Neural progenitor cell (in vitro differentiated cells): ENCODE results near the gene TAB2.

Source experiments
- EZH2 ChIP-seq: fragments of 200-600 bp; sonication (generic); IDR thresholded peaks from 2 replicates; pipeline ENCODE4 v1.6.1; 2017; ENCODE audit warnings: antibody characterized with exemption, mild to moderate bottlenecking, moderate library complexity
- EZH2phosphoT487 ChIP-seq: fragments of 200-600 bp; sonication (generic); IDR thresholded peaks from 2 replicates; pipeline ENCODE4 v1.6.1; 2017; ENCODE audit warnings: antibody characterized with exemption
- TF ChIP-seq, protein P1 (sequence below): fragments of 200-600 bp; sonication (generic); IDR thresholded peaks from 2 replicates; pipeline ENCODE4 v1.5.1; 2017; ENCODE audit warnings: antibody characterized with exemption, mild to moderate bottlenecking

DNA sequence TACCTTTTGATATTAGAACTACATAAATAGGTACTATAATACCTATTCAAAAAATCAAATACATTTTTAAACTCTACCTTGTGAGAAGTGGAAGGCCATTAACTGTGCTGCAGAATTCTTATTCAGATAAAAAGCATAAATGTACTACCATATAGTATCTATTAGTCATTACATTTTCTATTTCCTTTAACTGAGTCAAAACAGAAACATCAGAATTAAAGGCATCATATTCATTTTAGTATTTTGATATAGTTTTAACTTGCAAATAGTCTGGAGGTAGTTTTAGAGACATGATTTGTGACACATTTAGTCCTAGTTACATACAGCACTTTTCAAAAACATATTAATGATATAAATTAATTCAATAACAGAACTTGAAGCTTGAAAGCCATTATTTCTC, 39.9 kb upstream of the TAB2 start:
- TF ChIP-seq, protein P1, sequence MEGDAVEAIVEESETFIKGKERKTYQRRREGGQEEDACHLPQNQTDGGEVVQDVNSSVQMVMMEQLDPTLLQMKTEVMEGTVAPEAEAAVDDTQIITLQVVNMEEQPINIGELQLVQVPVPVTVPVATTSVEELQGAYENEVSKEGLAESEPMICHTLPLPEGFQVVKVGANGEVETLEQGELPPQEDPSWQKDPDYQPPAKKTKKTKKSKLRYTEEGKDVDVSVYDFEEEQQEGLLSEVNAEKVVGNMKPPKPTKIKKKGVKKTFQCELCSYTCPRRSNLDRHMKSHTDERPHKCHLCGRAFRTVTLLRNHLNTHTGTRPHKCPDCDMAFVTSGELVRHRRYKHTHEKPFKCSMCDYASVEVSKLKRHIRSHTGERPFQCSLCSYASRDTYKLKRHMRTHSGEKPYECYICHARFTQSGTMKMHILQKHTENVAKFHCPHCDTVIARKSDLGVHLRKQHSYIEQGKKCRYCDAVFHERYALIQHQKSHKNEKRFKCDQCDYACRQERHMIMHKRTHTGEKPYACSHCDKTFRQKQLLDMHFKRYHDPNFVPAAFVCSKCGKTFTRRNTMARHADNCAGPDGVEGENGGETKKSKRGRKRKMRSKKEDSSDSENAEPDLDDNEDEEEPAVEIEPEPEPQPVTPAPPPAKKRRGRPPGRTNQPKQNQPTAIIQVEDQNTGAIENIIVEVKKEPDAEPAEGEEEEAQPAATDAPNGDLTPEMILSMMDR = no peak
- no peak for TF ChIP-seq EZH2
- TF ChIP-seq EZH2phosphoT487 = no peak
